OCI-LY7 (cell line): Measurements from ENCODE around the gene NMNAT1. TPM values are rescaled to one million over a fixed set of nuclear protein-coding genes. Genes with fewer than 3 reads are reported as not detected.

Experiments
- BruUV-seq: library from RNA; stranded (reverse); fragments of 400-500 nt; replicated peaks from 2 replicates; lab custom pipeline; 2021; lab: Mats Ljungman, UMichigan
- CTCF ChIA-PET: fragments of 300-600 bp; sonication (Branson Sonifier 250); formaldehyde crosslinking; loops from one replicate; lab custom pipeline; 2022; ENCODE audit warnings: antibody characterized with exemption; ENCODE audit not compliant: unreplicated experiment; lab: Charles Lee
- POLR2A ChIA-PET: fragments of 300-600 bp; sonication (Branson Sonifier 250); formaldehyde crosslinking; loops from one replicate; lab custom pipeline; 2022; ENCODE audit warnings: antibody characterized with exemption; lab: Charles Lee
- DNase-seq: peaks from one replicate; pipeline ENCODE4 v3.0.0-alpha.2; 2015; ENCODE audit warnings: low spot score
- H2AFZ ChIP-seq: fragments of 200-600 bp; sonication (generic), shearing (Covaris generic); 2 replicates; pipeline ENCODE4 v1.6.1; 2014; ENCODE audit warnings: mild to moderate bottlenecking, antibody characterized with exemption, low read length, moderate library complexity
- H3K27ac ChIP-seq: fragments of 200-600 bp; sonication (generic); 2 replicates; pipeline ENCODE4 v1.5.1; 2014; ENCODE audit warnings: mixed run types, low read depth, mild to moderate bottlenecking, moderate library complexity, low read length, inconsistent platforms; ENCODE audit not compliant: poor library complexity, severe bottlenecking
- H3K36me3 ChIP-seq: fragments of 200-600 bp; sonication (generic); 2 replicates; pipeline ENCODE4 v1.6.1; 2014; ENCODE audit warnings: mild to moderate bottlenecking, antibody characterized with exemption, low read length, moderate library complexity, mixed read lengths; ENCODE audit not compliant: insufficient read depth
- H3K4me1 ChIP-seq: fragments of 200-600 bp; sonication (generic); 2 replicates; pipeline ENCODE4 v1.5.1; 2014; ENCODE audit warnings: mild to moderate bottlenecking, low read length; ENCODE audit not compliant: insufficient read depth, poor library complexity, severe bottlenecking
- H3K4me2 ChIP-seq: fragments of 200-600 bp; sonication (generic); 2 replicates; pipeline ENCODE4 v1.6.1; 2014; ENCODE audit warnings: mild to moderate bottlenecking, low read length
- H3K4me3 ChIP-seq: fragments of 200-600 bp; sonication (generic); 2 replicates; pipeline ENCODE4 v1.5.1; 2014; ENCODE audit warnings: mild to moderate bottlenecking, low read depth, low read length; ENCODE audit not compliant: poor library complexity, severe bottlenecking
- H3K79me2 ChIP-seq: fragments of 200-600 bp; sonication (generic); 2 replicates; pipeline ENCODE4 v1.6.1; 2016; ENCODE audit warnings: low read depth, mild to moderate bottlenecking, low read length, moderate library complexity, mixed read lengths; ENCODE audit not compliant: insufficient read depth
- H3K9me2 ChIP-seq: fragments of 200-600 bp; sonication (generic); 2 replicates; pipeline ENCODE4 v1.6.1; 2016; ENCODE audit warnings: mild to moderate bottlenecking, low read length, mixed read lengths; ENCODE audit not compliant: insufficient read depth
- H3K9me3 ChIP-seq: fragments of 200-600 bp; sonication (generic); 2 replicates; pipeline ENCODE4 v1.6.1; 2014; ENCODE audit warnings: mild to moderate bottlenecking, mixed run types, low read length, mixed read lengths
- H4K20me1 ChIP-seq: fragments of 200-600 bp; sonication (generic); 2 replicates; pipeline ENCODE4 v1.6.1; 2014; ENCODE audit warnings: mild to moderate bottlenecking, antibody characterized with exemption, low read length, moderate library complexity, mixed read lengths; ENCODE audit not compliant: insufficient read depth
- EZH2phosphoT487 ChIP-seq: fragments of 200-600 bp; sonication (generic); IDR thresholded peaks from 2 replicates; pipeline ENCODE4 v1.6.1; 2018; ENCODE audit warnings: low read depth, borderline replicate concordance, mild to moderate bottlenecking, mixed run types, antibody characterized with exemption, low read length, moderate library complexity, mixed read lengths
- intact Hi-C: fragments of 100-400 bp; cut with micrococcal nuclease; formaldehyde crosslinking; loops from one replicate; pipeline ENCODE4 v1.10.0; 2022; ENCODE audit not compliant: unreplicated experiment
- total RNA-seq, 2 experiments: library from RNA; depleted of rRNA in 1 of 2; stranded (reverse); fragments of >200 nt in 1 of 2; shearing (Covaris generic) in 1 of 2; gene quantifications; 2 replicates each; pipeline ENCODE4 v1.2.3, GENCODE V29; 2014 to 2022
- TF ChIP-seq, protein P1 (sequence below): fragments of 200-600 bp; sonication (generic); conservative IDR thresholded peaks from 2 replicates; pipeline ENCODE4 v1.5.1; 2014; ENCODE audit warnings: mild to moderate bottlenecking, antibody characterized with exemption, low read length, moderate library complexity, mixed read lengths

The NMNAT1 gene
- total RNA-seq, 2 experiments from 2014 or later, result 5.4 to 6.5 TPM

- no TSS peak for BruUV-seq
- H3K9me3 ChIP-seq, result no peaks in the 10 kb centered on the region
- H3K79me2 ChIP-seq, result no peaks in the 10 kb centered on the region
- no peak overlapping the region for H3K4me3 ChIP-seq
- intact Hi-C loops, result no loop called here
- H3K4me2 ChIP-seq, result no peak overlapping the region
- H3K4me1 ChIP-seq, result peaks cover 15% of the 10 kb centered on the region
- no peak overlapping the region for H3K27ac ChIP-seq
- H4K20me1 ChIP-seq, result no peaks in the 10 kb centered on the region
- ChIA-PET CTCF (no interaction called here), POLR2A (interaction anchor here (1.5 kb wide), 1 partner anchor 34 kb away, joined by 6 read pairs; no protein-coding TSS in a partner anchor)
- no peaks in the 10 kb centered on the region for H3K36me3 ChIP-seq
- TF ChIP-seq, protein P1, sequence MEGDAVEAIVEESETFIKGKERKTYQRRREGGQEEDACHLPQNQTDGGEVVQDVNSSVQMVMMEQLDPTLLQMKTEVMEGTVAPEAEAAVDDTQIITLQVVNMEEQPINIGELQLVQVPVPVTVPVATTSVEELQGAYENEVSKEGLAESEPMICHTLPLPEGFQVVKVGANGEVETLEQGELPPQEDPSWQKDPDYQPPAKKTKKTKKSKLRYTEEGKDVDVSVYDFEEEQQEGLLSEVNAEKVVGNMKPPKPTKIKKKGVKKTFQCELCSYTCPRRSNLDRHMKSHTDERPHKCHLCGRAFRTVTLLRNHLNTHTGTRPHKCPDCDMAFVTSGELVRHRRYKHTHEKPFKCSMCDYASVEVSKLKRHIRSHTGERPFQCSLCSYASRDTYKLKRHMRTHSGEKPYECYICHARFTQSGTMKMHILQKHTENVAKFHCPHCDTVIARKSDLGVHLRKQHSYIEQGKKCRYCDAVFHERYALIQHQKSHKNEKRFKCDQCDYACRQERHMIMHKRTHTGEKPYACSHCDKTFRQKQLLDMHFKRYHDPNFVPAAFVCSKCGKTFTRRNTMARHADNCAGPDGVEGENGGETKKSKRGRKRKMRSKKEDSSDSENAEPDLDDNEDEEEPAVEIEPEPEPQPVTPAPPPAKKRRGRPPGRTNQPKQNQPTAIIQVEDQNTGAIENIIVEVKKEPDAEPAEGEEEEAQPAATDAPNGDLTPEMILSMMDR, result no peak
- TF ChIP-seq EZH2phosphoT487, result no peak
- H2AFZ ChIP-seq, result no peak overlapping the region
- no peaks in the 10 kb centered on the region for H3K9me2 ChIP-seq
- no peak for DNase-seq
Measured at GRCh38 chr1:9960011-9960410, 16.7 kb downstream of the NMNAT1 start.

- DNase-seq, result peak; percentile 79
- BruUV-seq, result no TSS peak
- ChIA-PET POLR2A (interaction anchor here (0.6 to 1.8 kb wide), 5 partner anchors 9 to 525 kb away, joined by 3 to 11 read pairs (median 6); partner anchors contain the start of genes LZIC and NMNAT1), CTCF (interaction anchor here (1.0 to 1.1 kb wide), 2 partner anchors 10 to 18 kb away, joined by 6 to 20 read pairs; partner anchors contain the start of genes LZIC and NMNAT1)
- Histone ChIP-seq H3K79me2 (no peaks in the 10 kb centered on the region), H2AFZ (peak overlapping the region; percentile 66; the same call in 1 of the 2 replicates), H3K4me2 (peak overlapping the region; percentile 70), H3K9me3 (no peaks in the 10 kb centered on the region), H3K4me1 (peaks cover 15% of the 10 kb centered on the region), H4K20me1 (no peaks in the 10 kb centered on the region), H3K27ac (peak overlapping the region; percentile 45), H3K4me3 (peak overlapping the region; percentile 44), H3K36me3 (no peaks in the 10 kb centered on the region), H3K9me2 (no peaks in the 10 kb centered on the region)
- intact Hi-C loops, result no loop called here
- TF ChIP-seq EZH2phosphoT487, result no peak
- TF ChIP-seq, protein P1, result no peak
Measured at GRCh38 chr1:9960706-9961562, 17.7 kb downstream of the NMNAT1 start.

- no TSS peak for BruUV-seq
- no peak overlapping the region for H3K27ac ChIP-seq
- H3K79me2 ChIP-seq, result no peaks in the 10 kb centered on the region
- H3K36me3 ChIP-seq, result no peaks in the 10 kb centered on the region; the same call in 1 of the 2 replicates
- no peaks in the 10 kb centered on the region for H3K4me1 ChIP-seq
- H4K20me1 ChIP-seq, result no peaks in the 10 kb centered on the region
- H3K4me2 ChIP-seq, result no peak overlapping the region
- no peak for TF ChIP-seq EZH2phosphoT487
- TF ChIP-seq, protein P1, result no peak
- no peak overlapping the region for H3K4me3 ChIP-seq
- intact Hi-C loops, result no loop called here
- no peaks in the 10 kb centered on the region for H3K9me3 ChIP-seq
- H3K9me2 ChIP-seq, result no peaks in the 10 kb centered on the region
- POLR2A ChIA-PET, result no interaction called here
- H2AFZ ChIP-seq, result no peak overlapping the region
- CTCF ChIA-PET, result no interaction called here
- DNase-seq, result no peak
Measured at GRCh38 chr1:9984253-9984652, 41.0 kb downstream of the NMNAT1 start.
